Progenitor cell of endocrine pancreas (in vitro differentiated cells): ENCODE results near the gene FBLN1. TPM values are rescaled to one million over a fixed set of nuclear protein-coding genes. Genes with fewer than 3 reads are reported as not detected.

Experiments used
- DNase-seq: peaks from one replicate; pipeline ENCODE4 v3.0.0; 2021; ENCODE audit warnings: low spot score; ENCODE audit not compliant: unreplicated experiment
- H3K27ac Mint-ChIP-seq: 2 replicates; pipeline ENCODE4 v1.8.0; 2021; ENCODE audit warnings: mild to moderate bottlenecking, moderate library complexity, mixed read lengths
- H3K27me3 Mint-ChIP-seq: 2 replicates; pipeline ENCODE4 v1.8.0; 2021; ENCODE audit warnings: mixed read lengths
- H3K36me3 Mint-ChIP-seq: 2 replicates; pipeline ENCODE4 v1.8.0; 2022; ENCODE audit warnings: mixed read lengths; ENCODE audit not compliant: insufficient read depth
- H3K4me1 Mint-ChIP-seq: 2 replicates; pipeline ENCODE4 v1.8.0; 2021; ENCODE audit warnings: low read depth, mixed read lengths
- H3K4me3 Mint-ChIP-seq: 2 replicates; pipeline ENCODE4 v1.8.0; 2021; ENCODE audit warnings: low read depth, mild to moderate bottlenecking, moderate library complexity, mixed read lengths
- H3K9me3 Mint-ChIP-seq: 2 replicates; pipeline ENCODE4 v1.8.0; 2021; ENCODE audit warnings: low read depth, mixed read lengths
- total RNA-seq: library from RNA; stranded (reverse); gene quantifications from 2 replicates; pipeline ENCODE4 v1.2.1, GENCODE V29; 2021
- TF ChIP-seq, protein P1 (sequence below): fragments of 200-600 bp; sonication (generic); IDR thresholded peaks from one replicate; pipeline ENCODE4 v1.5.0; 2021; ENCODE audit warnings: antibody characterized with exemption, mild to moderate bottlenecking; ENCODE audit not compliant: unreplicated experiment

The FBLN1 gene
- total RNA-seq, 1 donor from 2014 or later = 258 TPM

DNA sequence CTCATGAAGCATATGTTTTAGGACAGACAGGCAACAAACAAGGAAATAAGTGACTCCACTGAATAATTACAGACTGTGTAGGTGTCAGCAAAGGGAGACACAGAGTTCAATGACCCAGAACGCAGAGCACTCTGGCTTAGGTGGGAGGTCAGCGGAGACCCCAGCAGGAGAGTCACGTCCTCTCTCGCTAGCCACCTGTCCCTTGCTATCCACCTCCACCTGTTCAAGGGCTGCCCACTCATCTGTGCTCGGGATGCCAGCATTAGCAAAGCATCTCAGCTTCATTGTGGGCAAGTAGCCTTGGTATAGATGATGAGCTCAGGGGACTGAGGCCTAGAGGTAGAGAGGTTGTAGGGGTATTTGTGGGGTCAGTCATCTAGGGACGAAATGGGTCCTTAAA, 147.1 kb downstream of the FBLN1 start:
- TF ChIP-seq, protein P1, sequence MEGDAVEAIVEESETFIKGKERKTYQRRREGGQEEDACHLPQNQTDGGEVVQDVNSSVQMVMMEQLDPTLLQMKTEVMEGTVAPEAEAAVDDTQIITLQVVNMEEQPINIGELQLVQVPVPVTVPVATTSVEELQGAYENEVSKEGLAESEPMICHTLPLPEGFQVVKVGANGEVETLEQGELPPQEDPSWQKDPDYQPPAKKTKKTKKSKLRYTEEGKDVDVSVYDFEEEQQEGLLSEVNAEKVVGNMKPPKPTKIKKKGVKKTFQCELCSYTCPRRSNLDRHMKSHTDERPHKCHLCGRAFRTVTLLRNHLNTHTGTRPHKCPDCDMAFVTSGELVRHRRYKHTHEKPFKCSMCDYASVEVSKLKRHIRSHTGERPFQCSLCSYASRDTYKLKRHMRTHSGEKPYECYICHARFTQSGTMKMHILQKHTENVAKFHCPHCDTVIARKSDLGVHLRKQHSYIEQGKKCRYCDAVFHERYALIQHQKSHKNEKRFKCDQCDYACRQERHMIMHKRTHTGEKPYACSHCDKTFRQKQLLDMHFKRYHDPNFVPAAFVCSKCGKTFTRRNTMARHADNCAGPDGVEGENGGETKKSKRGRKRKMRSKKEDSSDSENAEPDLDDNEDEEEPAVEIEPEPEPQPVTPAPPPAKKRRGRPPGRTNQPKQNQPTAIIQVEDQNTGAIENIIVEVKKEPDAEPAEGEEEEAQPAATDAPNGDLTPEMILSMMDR = no peak
- Mint-ChIP-seq H3K4me3 (no peak overlapping the region), H3K27me3 (peaks cover 54% of the 10 kb centered on the region), H3K4me1 (peaks cover 12% of the 10 kb centered on the region), H3K27ac (no peak overlapping the region), H3K9me3 (no peaks in the 10 kb centered on the region), H3K36me3 (no peaks in the 10 kb centered on the region)
- no peak for DNase-seq

DNA sequence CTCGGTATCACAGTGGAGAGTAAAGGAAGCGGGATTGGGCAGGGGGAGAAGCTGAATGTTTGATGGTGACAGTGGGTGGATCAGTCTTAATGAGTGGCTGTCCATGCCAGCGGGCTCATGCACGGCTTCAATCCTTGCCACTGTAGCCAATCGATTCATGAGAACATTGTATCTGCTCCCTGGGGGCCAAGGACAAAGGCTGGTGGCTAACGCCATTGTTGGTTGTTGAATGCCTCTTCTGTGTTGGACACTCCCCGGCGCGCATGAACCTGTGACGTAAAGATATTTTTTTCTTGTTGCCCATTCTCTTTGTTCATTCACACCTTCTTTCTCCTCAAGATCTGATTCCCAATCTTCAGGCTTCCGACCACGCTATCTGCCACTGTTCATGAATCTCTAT, 148.0 kb downstream of the FBLN1 start:
- no peaks in the 10 kb centered on the region for H3K36me3 Mint-ChIP-seq
- H3K4me1 Mint-ChIP-seq = peaks cover 12% of the 10 kb centered on the region
- H3K4me3 Mint-ChIP-seq = no peak overlapping the region
- TF ChIP-seq, protein P1 = no peak
- no peak overlapping the region for H3K27ac Mint-ChIP-seq
- DNase-seq = no peak
- H3K9me3 Mint-ChIP-seq = no peaks in the 10 kb centered on the region
- peaks cover 48% of the 10 kb centered on the region for H3K27me3 Mint-ChIP-seq

Other genes starting within 250 kb of the FBLN1 start
- gene UPK3A, start 217.9 kb upstream of the FBLN1 start, total RNA-seq = 0.57 and 1.9 TPM in 2 replicates
- gene FAM118A, start 192.9 kb upstream of the FBLN1 start, total RNA-seq = 122 and 131 TPM in 2 replicates
- gene SMC1B, start 89.3 kb upstream of the FBLN1 start, total RNA-seq = not detected in 2 replicates
- 6.7 and 7.0 TPM in 2 replicates for gene RIBC2, start 89.2 kb upstream of the FBLN1 start, total RNA-seq
- 176 and 177 TPM in 2 replicates for gene ATXN10, start 169.0 kb downstream of the FBLN1 start, total RNA-seq